ENCODE data around the gene FIGN. TPM values are rescaled to one million over a fixed set of nuclear protein-coding genes. Genes with fewer than 3 reads are reported as not detected.

Gene FIGN
- polyA plus RNA-seq, 1 experiment: 2.2 TPM

DNA sequence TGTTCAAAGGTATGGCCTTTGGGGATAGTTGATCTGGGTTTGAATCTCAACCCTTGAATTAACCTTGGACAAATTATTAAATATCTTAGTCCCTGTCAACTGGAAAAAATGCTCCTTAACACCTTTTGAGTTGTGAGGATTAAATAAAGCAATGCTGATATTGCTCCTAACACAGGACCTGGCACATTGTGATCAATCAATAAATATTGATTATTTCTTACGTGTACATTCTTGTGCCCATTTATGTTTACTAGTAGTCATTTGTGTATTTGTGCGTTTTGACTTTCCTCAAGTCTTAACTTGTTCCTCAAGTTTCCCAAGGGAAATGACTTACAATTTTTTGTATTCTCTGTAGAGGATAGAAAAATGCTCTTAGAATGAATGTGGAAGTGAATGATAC is 19.6 kb upstream of the FIGN start:
- no peaks in the 10 kb centered on the region for H3K9me3 ChIP-seq (ENCODE audit: control insufficient read depth, insufficient read depth, low read length)
- DNase-seq (ENCODE audit: low read depth, low spot score): no peak
- TF ChIP-seq CTCF (IDR thresholded peaks at IDR 0.05; ENCODE audit: low read depth, low read length): no peak
- no peak overlapping the region for H3K4me3 ChIP-seq (ENCODE audit: low read depth, low read length)
- no peak overlapping the region for H3K27ac ChIP-seq (ENCODE audit: low read depth, low read length)
- ChIA-PET CTCF (no interaction called here), POLR2A (no interaction called here)
- H3K27me3 ChIP-seq (ENCODE audit: control insufficient read depth, insufficient read depth, low read length): no peaks in the 10 kb centered on the region

DNA sequence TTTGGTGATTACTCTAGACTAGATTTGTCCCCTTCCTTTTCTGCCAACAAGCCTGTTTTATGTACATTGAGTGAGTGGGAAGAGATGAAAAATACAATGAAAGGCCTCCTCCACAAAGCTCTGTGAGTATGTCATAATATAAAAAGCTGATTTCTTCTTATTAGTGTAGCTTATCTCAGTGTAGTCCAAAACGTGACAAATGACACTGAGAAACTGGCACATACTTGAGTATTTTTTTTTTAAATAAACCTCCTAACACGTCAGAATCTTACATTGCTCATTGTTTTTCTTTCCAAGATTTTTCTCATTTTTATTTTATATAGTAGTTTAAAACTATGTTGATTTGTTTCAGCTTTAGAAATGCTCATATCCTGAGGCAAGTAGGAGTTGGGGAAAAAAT is 17.9 kb upstream of the FIGN start:
- no peak for TF ChIP-seq CTCF (IDR thresholded peaks at IDR 0.05; ENCODE audit: low read depth, low read length)
- no peaks in the 10 kb centered on the region for H3K9me3 ChIP-seq (ENCODE audit: control insufficient read depth, insufficient read depth, low read length)
- no peak for DNase-seq (ENCODE audit: low read depth, low spot score)
- CTCF ChIA-PET: interaction anchor here (0.9 kb wide), 1 partner anchor 9 kb away, joined by 3 read pairs; no protein-coding TSS in a partner anchor
- POLR2A ChIA-PET: no interaction called here
- no peak overlapping the region for H3K27ac ChIP-seq (ENCODE audit: low read depth, low read length)
- H3K4me3 ChIP-seq (ENCODE audit: low read depth, low read length): no peak overlapping the region
- H3K27me3 ChIP-seq (ENCODE audit: control insufficient read depth, insufficient read depth, low read length): no peaks in the 10 kb centered on the region

DNA sequence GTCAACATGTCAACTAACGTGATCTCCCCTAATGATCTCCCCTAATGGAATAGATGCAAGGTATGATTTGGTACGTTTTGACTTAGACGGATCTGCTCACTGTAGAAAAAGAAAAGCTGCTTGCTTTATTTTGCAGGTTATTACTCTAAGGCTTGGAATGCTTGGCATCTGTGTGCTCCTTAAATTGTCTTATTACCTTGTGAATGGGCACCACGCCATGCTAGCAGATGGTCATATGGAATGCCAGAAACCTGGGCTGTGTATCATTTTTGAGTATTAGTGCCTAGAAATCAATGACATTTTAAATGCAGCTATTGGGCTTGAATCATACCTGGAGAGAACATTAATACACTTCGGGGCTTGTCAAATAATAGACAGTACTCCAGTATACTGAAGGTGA is 16.5 kb upstream of the FIGN start:
- no peak for DNase-seq (ENCODE audit: low read depth, low spot score)

GRCh38 chr2:163751696-163752095 is 15.9 kb upstream of the FIGN start:
- no peak for TF ChIP-seq CTCF (IDR thresholded peaks at IDR 0.05; ENCODE audit: low read depth, low read length)
- POLR2A ChIA-PET: no interaction called here
- Histone ChIP-seq H3K4me3 (ENCODE audit: low read depth, low read length) (no peak overlapping the region), H3K27me3 (ENCODE audit: control insufficient read depth, insufficient read depth, low read length) (no peaks in the 10 kb centered on the region), H3K27ac (ENCODE audit: low read depth, low read length) (no peak overlapping the region), H3K9me3 (ENCODE audit: control insufficient read depth, insufficient read depth, low read length) (no peaks in the 10 kb centered on the region)
- CTCF ChIA-PET: no interaction called here
- no peak for DNase-seq (ENCODE audit: low read depth, low spot score)

More for the DNA sequence above, 16.5 kb upstream of the FIGN start:
- ChIA-PET CTCF (no interaction called here), POLR2A (no interaction called here)
- no peaks in the 10 kb centered on the region for H3K27me3 ChIP-seq (ENCODE audit: control insufficient read depth, insufficient read depth, low read length)
- TF ChIP-seq CTCF (IDR thresholded peaks at IDR 0.05; ENCODE audit: low read depth, low read length): no peak
- no peak overlapping the region for H3K27ac ChIP-seq (ENCODE audit: low read depth, low read length)
- no peak overlapping the region for H3K4me3 ChIP-seq (ENCODE audit: low read depth, low read length)
- no peaks in the 10 kb centered on the region for H3K9me3 ChIP-seq (ENCODE audit: control insufficient read depth, insufficient read depth, low read length)

GRCh38 chr2:163748420-163748819 is 12.6 kb upstream of the FIGN start:
- H3K27ac ChIP-seq (ENCODE audit: low read depth, low read length): no peak overlapping the region
- no peak for TF ChIP-seq CTCF (IDR thresholded peaks at IDR 0.05; ENCODE audit: low read depth, low read length)
- no peaks in the 10 kb centered on the region for H3K27me3 ChIP-seq (ENCODE audit: control insufficient read depth, insufficient read depth, low read length)
- ChIA-PET POLR2A (no interaction called here), CTCF (no interaction called here)
- no peak overlapping the region for H3K4me3 ChIP-seq (ENCODE audit: low read depth, low read length)
- H3K9me3 ChIP-seq (ENCODE audit: control insufficient read depth, insufficient read depth, low read length): no peaks in the 10 kb centered on the region
- DNase-seq (ENCODE audit: low read depth, low spot score): no peak
